IPS DF 6.9 (cell line): ENCODE measurements around the gene CADM1.

Experiments used
- DNase-seq: peaks from one replicate; pipeline ENCODE4 v3.0.0-alpha.2; 2013; ENCODE audit warnings: low read depth, low spot score
- H3K27ac ChIP-seq: one replicate; pipeline ENCODE4 v1.5.1; 2013; ENCODE audit warnings: low read length, control low read depth
- H3K27me3 ChIP-seq: 2 replicates; pipeline ENCODE4 v1.6.1; 2013; ENCODE audit warnings: mild to moderate bottlenecking, low read length; ENCODE audit not compliant: control insufficient read depth, insufficient read depth
- H3K36me3 ChIP-seq: 2 replicates; pipeline ENCODE4 v1.6.1; 2013; ENCODE audit warnings: low read length; ENCODE audit not compliant: control insufficient read depth, insufficient read depth
- H3K4me1 ChIP-seq: 2 replicates; pipeline ENCODE4 v1.6.1; 2013; ENCODE audit warnings: low read length; ENCODE audit not compliant: control insufficient read depth, insufficient read depth
- H3K4me3 ChIP-seq: 2 replicates; pipeline ENCODE4 v1.5.1; 2013; ENCODE audit warnings: mild to moderate bottlenecking, low read length
- H3K9me3 ChIP-seq: 2 replicates; pipeline ENCODE4 v1.6.1; 2013; ENCODE audit warnings: low read length, inconsistent platforms; ENCODE audit not compliant: control insufficient read depth, insufficient read depth
- WGBS: extraction: QIAGEN DNeasy Blood & Tissue Kit; methylation state at CpG from one replicate; pipeline ENCODE4 v1.1.7; 2013; ENCODE audit warnings: mixed read lengths, missing lambda C conversion rate; ENCODE audit not compliant: insufficient read length, insufficient coverage; 5-methylcytosine and 5-hydroxymethylcytosine counted together

Gene CADM1

GRCh38 chr11:115363426-115363825, 140.8 kb downstream of the CADM1 start:
- Histone ChIP-seq H3K4me1 (no peaks in the 10 kb centered on the region), H3K27ac (no peak overlapping the region), H3K4me3 (no peak overlapping the region), H3K36me3 (no peaks in the 10 kb centered on the region), H3K27me3 (no peaks in the 10 kb centered on the region), H3K9me3 (no peaks in the 10 kb centered on the region)
- WGBS: no CpG with 5 or more reads among the region's 2 CpGs
- DNase-seq: no peak

- no peak overlapping the region for H3K27ac ChIP-seq
- H3K4me3 ChIP-seq: no peak overlapping the region
- no peaks in the 10 kb centered on the region for H3K4me1 ChIP-seq
- H3K9me3 ChIP-seq: no peaks in the 10 kb centered on the region
- no peaks in the 10 kb centered on the region for H3K36me3 ChIP-seq
- no peak for DNase-seq
- H3K27me3 ChIP-seq: no peaks in the 10 kb centered on the region
- no CpG with 5 or more reads among the region's 6 CpGs for WGBS
Measured at GRCh38 chr11:115362997-115363396, 141.2 kb downstream of the CADM1 start.

GRCh38 chr11:115361025-115361424, 143.2 kb downstream of the CADM1 start:
- Histone ChIP-seq H3K36me3 (no peaks in the 10 kb centered on the region), H3K9me3 (no peaks in the 10 kb centered on the region), H3K4me3 (no peak overlapping the region), H3K27me3 (no peaks in the 10 kb centered on the region), H3K27ac (no peak overlapping the region), H3K4me1 (no peaks in the 10 kb centered on the region)
- DNase-seq: no peak
- WGBS: no CpG with 5 or more reads among the region's 1 CpG

- Histone ChIP-seq H3K4me3 (no peak overlapping the region), H3K9me3 (no peaks in the 10 kb centered on the region), H3K4me1 (no peaks in the 10 kb centered on the region), H3K27ac (no peak overlapping the region), H3K27me3 (no peaks in the 10 kb centered on the region), H3K36me3 (no peaks in the 10 kb centered on the region)
- no CpG with 5 or more reads among the region's 7 CpGs for WGBS
- DNase-seq: no peak
Measured at GRCh38 chr11:115360186-115360824, 143.9 kb downstream of the CADM1 start.

GRCh38 chr11:115357066-115357465, 147.1 kb downstream of the CADM1 start:
- H3K4me3 ChIP-seq: no peak overlapping the region
- DNase-seq: no peak
- H3K9me3 ChIP-seq: no peaks in the 10 kb centered on the region; the same call in 1 of the 2 replicates
- H3K27ac ChIP-seq: no peak overlapping the region
- no CpG with 5 or more reads among the region's 5 CpGs for WGBS
- H3K36me3 ChIP-seq: no peaks in the 10 kb centered on the region
- H3K27me3 ChIP-seq: no peaks in the 10 kb centered on the region
- H3K4me1 ChIP-seq: no peaks in the 10 kb centered on the region

GRCh38 chr11:115352805-115353485, 151.3 kb downstream of the CADM1 start:
- Histone ChIP-seq H3K36me3 (no peaks in the 10 kb centered on the region), H3K27me3 (no peaks in the 10 kb centered on the region), H3K9me3 (no peaks in the 10 kb centered on the region; the same call in 1 of the 2 replicates), H3K4me3 (no peak overlapping the region), H3K27ac (no peak overlapping the region), H3K4me1 (no peaks in the 10 kb centered on the region)
- no peak for DNase-seq
- WGBS: no CpG with 5 or more reads among the region's 6 CpGs

GRCh38 chr11:115349335-115350017, 154.7 kb downstream of the CADM1 start:
- no peaks in the 10 kb centered on the region for H3K4me1 ChIP-seq
- no CpG with 5 or more reads among the region's 7 CpGs for WGBS
- no peaks in the 10 kb centered on the region for H3K27me3 ChIP-seq
- no peak overlapping the region for H3K27ac ChIP-seq
- H3K9me3 ChIP-seq: no peaks in the 10 kb centered on the region; the same call in 1 of the 2 replicates
- H3K36me3 ChIP-seq: no peaks in the 10 kb centered on the region
- H3K4me3 ChIP-seq: no peak overlapping the region
- DNase-seq: no peak

GRCh38 chr11:115348416-115348815, 155.8 kb downstream of the CADM1 start:
- Histone ChIP-seq H3K9me3 (no peaks in the 10 kb centered on the region), H3K4me3 (no peak overlapping the region), H3K27ac (no peak overlapping the region), H3K36me3 (no peaks in the 10 kb centered on the region), H3K4me1 (no peaks in the 10 kb centered on the region), H3K27me3 (no peaks in the 10 kb centered on the region)
- DNase-seq: no peak
- no CpG with 5 or more reads among the region's 6 CpGs for WGBS

- Histone ChIP-seq H3K4me3 (no peak overlapping the region), H3K4me1 (no peaks in the 10 kb centered on the region), H3K36me3 (no peaks in the 10 kb centered on the region), H3K27ac (no peak overlapping the region), H3K27me3 (no peaks in the 10 kb centered on the region), H3K9me3 (no peaks in the 10 kb centered on the region)
- DNase-seq: no peak
- no CpG with 5 or more reads among the region's 4 CpGs for WGBS
Measured at GRCh38 chr11:115347106-115347505, 157.1 kb downstream of the CADM1 start.

- Histone ChIP-seq H3K27me3 (no peaks in the 10 kb centered on the region), H3K36me3 (no peaks in the 10 kb centered on the region), H3K27ac (no peak overlapping the region), H3K4me3 (no peak overlapping the region), H3K9me3 (no peaks in the 10 kb centered on the region), H3K4me1 (no peaks in the 10 kb centered on the region)
- no peak for DNase-seq
- no CpG with 5 or more reads among the region's 2 CpGs for WGBS
Measured at GRCh38 chr11:115345840-115346239, 158.4 kb downstream of the CADM1 start.
